ENCODE data around the gene MRM2. TPM values are rescaled to one million over a fixed set of nuclear protein-coding genes. Genes with fewer than 3 reads are reported as not detected.

The MRM2 gene
- polyA plus RNA-seq, 2 of the 4 experiments (the other 2 are of a cell fraction), result 35.6 to 44.0 TPM

- no peak for ATAC-seq
- 92% methylated on average over 9 of the region's 9 CpGs for WGBS (ENCODE audit: missing lambda C conversion rate)
- POLR2A ChIA-PET, result no interaction called here
Measured at GRCh38 chr7:2191016-2191415, 51.0 kb downstream of the MRM2 start.

GRCh38 chr7:2190531-2190930 is 51.5 kb downstream of the MRM2 start:
- no peak for FAIRE-seq
- no peak for ATAC-seq
- Histone ChIP-seq H3K9me3 (peaks cover 15% of the 10 kb centered on the region), H3K4me2 (no peak overlapping the region), H3K4me3 (no peak overlapping the region), H3K27ac (no peak overlapping the region), H3K4me1 (no peaks in the 10 kb centered on the region)
- CTCF ChIA-PET, result interaction anchor here (0.5 kb wide), 1 partner anchor 168 kb away, joined by 3 read pairs; no protein-coding TSS in a partner anchor
- POLR2A ChIA-PET, result no interaction called here
- no peak for TF ChIP-seq CEBPB (IDR thresholded peaks at IDR 0.05)
- TF ChIP-seq JUNB (IDR thresholded peaks at IDR 0.05), result no peak
- TF ChIP-seq REST (IDR thresholded peaks at IDR 0.05), result no peak
- no peak for TF ChIP-seq FOXS1 (CRISPR knock-in tag; IDR thresholded peaks at IDR 0.05)
- no peak for TF ChIP-seq HMGXB4 (CRISPR knock-in tag; IDR thresholded peaks at IDR 0.05; ENCODE audit: borderline replicate concordance)
- TF ChIP-seq TFCP2L1 (CRISPR knock-in tag; IDR thresholded peaks at IDR 0.05), result no peak
- no peak for TF ChIP-seq ZC3H11A (IDR thresholded peaks at IDR 0.05)
- no peak for TF ChIP-seq E2F6 (IDR thresholded peaks at IDR 0.05; ENCODE audit: borderline replicate concordance, low read depth)
- no peak for TF ChIP-seq ESRRA (IDR thresholded peaks at IDR 0.05; ENCODE audit: borderline replicate concordance, low read length)
- no peak for TF ChIP-seq FOSL2 (IDR thresholded peaks at IDR 0.05)
- no peak for TF ChIP-seq FOSL2 (CRISPR knock-in tag; IDR thresholded peaks at IDR 0.05)
- TF ChIP-seq HDAC2 (IDR thresholded peaks at IDR 0.05), result no peak
- no peak for TF ChIP-seq USF2 (IDR thresholded peaks at IDR 0.05)
- no peak for TF ChIP-seq TP53 (CRISPR knock-in tag; IDR thresholded peaks at IDR 0.05)
- TF ChIP-seq CBX8 (IDR thresholded peaks at IDR 0.05), result no peak
- TF ChIP-seq SMC3 (IDR thresholded peaks at IDR 0.05), result no peak
- TF ChIP-seq MAX (IDR thresholded peaks at IDR 0.05), result no peak
- 93% methylated on average over 10 of the region's 10 CpGs for WGBS (ENCODE audit: missing lambda C conversion rate)
- DNase-seq (ENCODE audit: low read depth in 1 of 2, low spot score in 1 of 2), result no peak

More at GRCh38 chr7:2191016-2191415, 51.0 kb downstream of the MRM2 start:
- TF ChIP-seq JUNB (IDR thresholded peaks at IDR 0.05) (no peak), RCOR1 (IDR thresholded peaks at IDR 0.05; ENCODE audit: low read depth, low read length) (no peak), HOXB5 (CRISPR knock-in tag; IDR thresholded peaks at IDR 0.05) (no peak), CBX2 (IDR thresholded peaks at IDR 0.05; ENCODE audit: borderline replicate concordance, low read depth) (no peak), SREBF2 (IDR thresholded peaks at IDR 0.05) (no peak), ATOH8 (CRISPR knock-in tag; IDR thresholded peaks at IDR 0.05; ENCODE audit: low read depth) (no peak), ZFP36 (IDR thresholded peaks at IDR 0.05; ENCODE audit: borderline replicate concordance, partially characterized antibody) (no peak), KDM5A (IDR thresholded peaks at IDR 0.05) (no peak), GATA3 (IDR thresholded peaks at IDR 0.05; ENCODE audit: borderline replicate concordance) (no peak), RAD21 (conservative IDR thresholded peaks at IDR 0.05 in 1 of 2, IDR thresholded peaks at IDR 0.05 in 1 of 2) (no peak), MYC (IDR thresholded peaks at IDR 0.05; ENCODE audit: borderline replicate concordance, low read length) (no peak), CHD2 (IDR thresholded peaks at IDR 0.05; ENCODE audit: low read length, partially characterized antibody) (no peak), ELK1 (IDR thresholded peaks at IDR 0.05; ENCODE audit: low read depth, low read length) (no peak), ZNF302 (CRISPR knock-in tag; IDR thresholded peaks at IDR 0.05) (no peak)
- no peak overlapping the region for H3K4me2 ChIP-seq
- H3K4me1 ChIP-seq, result no peaks in the 10 kb centered on the region
- H3K27ac ChIP-seq, result no peak overlapping the region
- CTCF ChIA-PET, result interaction anchor here (0.5 to 1.3 kb wide), 3 partner anchors 17 to 167 kb away, joined by 3 read pairs; no protein-coding TSS in a partner anchor
- DNase-seq (ENCODE audit: low read depth in 1 of 2, low spot score in 1 of 2) (no peak), FAIRE-seq (no peak)
- no peak overlapping the region for H3K4me3 ChIP-seq
- H3K9me3 ChIP-seq, result peaks cover 17% of the 10 kb centered on the region

Data from A549 (cell line).